ENCODE data around the gene BUB1. TPM values are rescaled to one million over a fixed set of nuclear protein-coding genes. Genes with fewer than 3 reads are reported as not detected.

The BUB1 gene
- total and polyA plus RNA-seq, 9 of the 15 experiments (the other 6 are each of a cell fraction or from before 2014, with no cell fraction given): 73.4 to 247 (median 118) TPM

DNA sequence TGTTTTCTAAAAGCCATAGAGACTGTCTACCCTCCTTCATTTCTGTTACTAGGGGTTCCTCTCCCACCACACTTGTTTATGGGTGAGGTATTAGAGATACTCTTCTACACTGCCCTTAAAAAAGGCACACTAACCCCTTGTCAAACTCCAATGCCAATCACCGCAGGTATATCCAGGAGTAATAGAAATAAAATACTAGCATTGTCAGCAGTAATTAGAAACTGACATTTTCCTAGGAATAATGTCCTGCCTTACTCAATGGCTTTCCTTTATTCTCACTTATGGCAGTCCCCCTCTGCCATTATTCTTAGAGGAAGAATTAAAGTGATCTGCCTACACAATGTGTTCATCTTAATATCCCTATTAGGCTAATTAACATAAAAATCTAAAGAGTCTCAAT, 5.0 kb upstream of the BUB1 start (continued):
- TF ChIP-seq, protein P1, sequence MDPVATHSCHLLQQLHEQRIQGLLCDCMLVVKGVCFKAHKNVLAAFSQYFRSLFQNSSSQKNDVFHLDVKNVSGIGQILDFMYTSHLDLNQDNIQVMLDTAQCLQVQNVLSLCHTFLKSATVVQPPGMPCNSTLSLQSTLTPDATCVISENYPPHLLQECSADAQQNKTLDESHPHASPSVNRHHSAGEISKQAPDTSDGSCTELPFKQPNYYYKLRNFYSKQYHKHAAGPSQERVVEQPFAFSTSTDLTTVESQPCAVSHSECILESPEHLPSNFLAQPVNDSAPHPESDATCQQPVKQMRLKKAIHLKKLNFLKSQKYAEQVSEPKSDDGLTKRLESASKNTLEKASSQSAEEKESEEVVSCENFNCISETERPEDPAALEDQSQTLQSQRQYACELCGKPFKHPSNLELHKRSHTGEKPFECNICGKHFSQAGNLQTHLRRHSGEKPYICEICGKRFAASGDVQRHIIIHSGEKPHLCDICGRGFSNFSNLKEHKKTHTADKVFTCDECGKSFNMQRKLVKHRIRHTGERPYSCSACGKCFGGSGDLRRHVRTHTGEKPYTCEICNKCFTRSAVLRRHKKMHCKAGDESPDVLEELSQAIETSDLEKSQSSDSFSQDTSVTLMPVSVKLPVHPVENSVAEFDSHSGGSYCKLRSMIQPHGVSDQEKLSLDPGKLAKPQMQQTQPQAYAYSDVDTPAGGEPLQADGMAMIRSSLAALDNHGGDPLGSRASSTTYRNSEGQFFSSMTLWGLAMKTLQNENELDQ (CRISPR knock-in tag; IDR thresholded peaks at IDR 0.05; ENCODE audit: borderline replicate concordance): no peak
- TF ChIP-seq E2F3 (CRISPR knock-in tag; IDR thresholded peaks at IDR 0.05): no peak
- TF ChIP-seq, protein P2, sequence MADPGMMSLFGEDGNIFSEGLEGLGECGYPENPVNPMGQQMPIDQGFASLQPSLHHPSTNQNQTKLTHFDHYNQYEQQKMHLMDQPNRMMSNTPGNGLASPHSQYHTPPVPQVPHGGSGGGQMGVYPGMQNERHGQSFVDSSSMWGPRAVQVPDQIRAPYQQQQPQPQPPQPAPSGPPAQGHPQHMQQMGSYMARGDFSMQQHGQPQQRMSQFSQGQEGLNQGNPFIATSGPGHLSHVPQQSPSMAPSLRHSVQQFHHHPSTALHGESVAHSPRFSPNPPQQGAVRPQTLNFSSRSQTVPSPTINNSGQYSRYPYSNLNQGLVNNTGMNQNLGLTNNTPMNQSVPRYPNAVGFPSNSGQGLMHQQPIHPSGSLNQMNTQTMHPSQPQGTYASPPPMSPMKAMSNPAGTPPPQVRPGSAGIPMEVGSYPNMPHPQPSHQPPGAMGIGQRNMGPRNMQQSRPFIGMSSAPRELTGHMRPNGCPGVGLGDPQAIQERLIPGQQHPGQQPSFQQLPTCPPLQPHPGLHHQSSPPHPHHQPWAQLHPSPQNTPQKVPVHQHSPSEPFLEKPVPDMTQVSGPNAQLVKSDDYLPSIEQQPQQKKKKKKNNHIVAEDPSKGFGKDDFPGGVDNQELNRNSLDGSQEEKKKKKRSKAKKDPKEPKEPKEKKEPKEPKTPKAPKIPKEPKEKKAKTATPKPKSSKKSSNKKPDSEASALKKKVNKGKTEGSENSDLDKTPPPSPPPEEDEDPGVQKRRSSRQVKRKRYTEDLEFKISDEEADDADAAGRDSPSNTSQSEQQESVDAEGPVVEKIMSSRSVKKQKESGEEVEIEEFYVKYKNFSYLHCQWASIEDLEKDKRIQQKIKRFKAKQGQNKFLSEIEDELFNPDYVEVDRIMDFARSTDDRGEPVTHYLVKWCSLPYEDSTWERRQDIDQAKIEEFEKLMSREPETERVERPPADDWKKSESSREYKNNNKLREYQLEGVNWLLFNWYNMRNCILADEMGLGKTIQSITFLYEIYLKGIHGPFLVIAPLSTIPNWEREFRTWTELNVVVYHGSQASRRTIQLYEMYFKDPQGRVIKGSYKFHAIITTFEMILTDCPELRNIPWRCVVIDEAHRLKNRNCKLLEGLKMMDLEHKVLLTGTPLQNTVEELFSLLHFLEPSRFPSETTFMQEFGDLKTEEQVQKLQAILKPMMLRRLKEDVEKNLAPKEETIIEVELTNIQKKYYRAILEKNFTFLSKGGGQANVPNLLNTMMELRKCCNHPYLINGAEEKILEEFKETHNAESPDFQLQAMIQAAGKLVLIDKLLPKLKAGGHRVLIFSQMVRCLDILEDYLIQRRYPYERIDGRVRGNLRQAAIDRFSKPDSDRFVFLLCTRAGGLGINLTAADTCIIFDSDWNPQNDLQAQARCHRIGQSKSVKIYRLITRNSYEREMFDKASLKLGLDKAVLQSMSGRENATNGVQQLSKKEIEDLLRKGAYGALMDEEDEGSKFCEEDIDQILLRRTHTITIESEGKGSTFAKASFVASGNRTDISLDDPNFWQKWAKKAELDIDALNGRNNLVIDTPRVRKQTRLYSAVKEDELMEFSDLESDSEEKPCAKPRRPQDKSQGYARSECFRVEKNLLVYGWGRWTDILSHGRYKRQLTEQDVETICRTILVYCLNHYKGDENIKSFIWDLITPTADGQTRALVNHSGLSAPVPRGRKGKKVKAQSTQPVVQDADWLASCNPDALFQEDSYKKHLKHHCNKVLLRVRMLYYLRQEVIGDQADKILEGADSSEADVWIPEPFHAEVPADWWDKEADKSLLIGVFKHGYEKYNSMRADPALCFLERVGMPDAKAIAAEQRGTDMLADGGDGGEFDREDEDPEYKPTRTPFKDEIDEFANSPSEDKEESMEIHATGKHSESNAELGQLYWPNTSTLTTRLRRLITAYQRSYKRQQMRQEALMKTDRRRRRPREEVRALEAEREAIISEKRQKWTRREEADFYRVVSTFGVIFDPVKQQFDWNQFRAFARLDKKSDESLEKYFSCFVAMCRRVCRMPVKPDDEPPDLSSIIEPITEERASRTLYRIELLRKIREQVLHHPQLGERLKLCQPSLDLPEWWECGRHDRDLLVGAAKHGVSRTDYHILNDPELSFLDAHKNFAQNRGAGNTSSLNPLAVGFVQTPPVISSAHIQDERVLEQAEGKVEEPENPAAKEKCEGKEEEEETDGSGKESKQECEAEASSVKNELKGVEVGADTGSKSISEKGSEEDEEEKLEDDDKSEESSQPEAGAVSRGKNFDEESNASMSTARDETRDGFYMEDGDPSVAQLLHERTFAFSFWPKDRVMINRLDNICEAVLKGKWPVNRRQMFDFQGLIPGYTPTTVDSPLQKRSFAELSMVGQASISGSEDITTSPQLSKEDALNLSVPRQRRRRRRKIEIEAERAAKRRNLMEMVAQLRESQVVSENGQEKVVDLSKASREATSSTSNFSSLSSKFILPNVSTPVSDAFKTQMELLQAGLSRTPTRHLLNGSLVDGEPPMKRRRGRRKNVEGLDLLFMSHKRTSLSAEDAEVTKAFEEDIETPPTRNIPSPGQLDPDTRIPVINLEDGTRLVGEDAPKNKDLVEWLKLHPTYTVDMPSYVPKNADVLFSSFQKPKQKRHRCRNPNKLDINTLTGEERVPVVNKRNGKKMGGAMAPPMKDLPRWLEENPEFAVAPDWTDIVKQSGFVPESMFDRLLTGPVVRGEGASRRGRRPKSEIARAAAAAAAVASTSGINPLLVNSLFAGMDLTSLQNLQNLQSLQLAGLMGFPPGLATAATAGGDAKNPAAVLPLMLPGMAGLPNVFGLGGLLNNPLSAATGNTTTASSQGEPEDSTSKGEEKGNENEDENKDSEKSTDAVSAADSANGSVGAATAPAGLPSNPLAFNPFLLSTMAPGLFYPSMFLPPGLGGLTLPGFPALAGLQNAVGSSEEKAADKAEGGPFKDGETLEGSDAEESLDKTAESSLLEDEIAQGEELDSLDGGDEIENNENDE (IDR thresholded peaks at IDR 0.05; ENCODE audit: low read depth, low read length): no peak
- 0 out of 2 replicates have a peak, but pooled peaks have one; percentile 13 for TF ChIP-seq MAFG (tag; conservative IDR thresholded peaks at IDR 0.05)
- 0 out of 2 replicates have a peak, but pooled peaks have one; percentile 32 for TF ChIP-seq C11orf30 (IDR thresholded peaks at IDR 0.05; ENCODE audit: low read depth)

Measured in K562 (cell line).